ENCODE results near the gene GRHL1.

- TF ChIP-seq POLR2A (IDR thresholded peaks at IDR 0.05; ENCODE audit: low read depth, low read length), result no peak
- TF ChIP-seq, protein P1, sequence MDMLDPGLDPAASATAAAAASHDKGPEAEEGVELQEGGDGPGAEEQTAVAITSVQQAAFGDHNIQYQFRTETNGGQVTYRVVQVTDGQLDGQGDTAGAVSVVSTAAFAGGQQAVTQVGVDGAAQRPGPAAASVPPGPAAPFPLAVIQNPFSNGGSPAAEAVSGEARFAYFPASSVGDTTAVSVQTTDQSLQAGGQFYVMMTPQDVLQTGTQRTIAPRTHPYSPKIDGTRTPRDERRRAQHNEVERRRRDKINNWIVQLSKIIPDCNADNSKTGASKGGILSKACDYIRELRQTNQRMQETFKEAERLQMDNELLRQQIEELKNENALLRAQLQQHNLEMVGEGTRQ (IDR thresholded peaks at IDR 0.05; ENCODE audit: low read depth, low read length), result no peak
- TF ChIP-seq, protein P2, sequence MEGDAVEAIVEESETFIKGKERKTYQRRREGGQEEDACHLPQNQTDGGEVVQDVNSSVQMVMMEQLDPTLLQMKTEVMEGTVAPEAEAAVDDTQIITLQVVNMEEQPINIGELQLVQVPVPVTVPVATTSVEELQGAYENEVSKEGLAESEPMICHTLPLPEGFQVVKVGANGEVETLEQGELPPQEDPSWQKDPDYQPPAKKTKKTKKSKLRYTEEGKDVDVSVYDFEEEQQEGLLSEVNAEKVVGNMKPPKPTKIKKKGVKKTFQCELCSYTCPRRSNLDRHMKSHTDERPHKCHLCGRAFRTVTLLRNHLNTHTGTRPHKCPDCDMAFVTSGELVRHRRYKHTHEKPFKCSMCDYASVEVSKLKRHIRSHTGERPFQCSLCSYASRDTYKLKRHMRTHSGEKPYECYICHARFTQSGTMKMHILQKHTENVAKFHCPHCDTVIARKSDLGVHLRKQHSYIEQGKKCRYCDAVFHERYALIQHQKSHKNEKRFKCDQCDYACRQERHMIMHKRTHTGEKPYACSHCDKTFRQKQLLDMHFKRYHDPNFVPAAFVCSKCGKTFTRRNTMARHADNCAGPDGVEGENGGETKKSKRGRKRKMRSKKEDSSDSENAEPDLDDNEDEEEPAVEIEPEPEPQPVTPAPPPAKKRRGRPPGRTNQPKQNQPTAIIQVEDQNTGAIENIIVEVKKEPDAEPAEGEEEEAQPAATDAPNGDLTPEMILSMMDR (conservative IDR thresholded peaks at IDR 0.05; ENCODE audit: low read depth, low read length), result no peak
- TF ChIP-seq RAD21 (IDR thresholded peaks at IDR 0.05; ENCODE audit: low read length), result no peak
- TF ChIP-seq RFX5 (IDR thresholded peaks at IDR 0.05; ENCODE audit: low read depth, low read length), result no peak
- TF ChIP-seq MXI1 (IDR thresholded peaks at IDR 0.05; ENCODE audit: borderline replicate concordance, low read depth, low read length), result no peak
- TF ChIP-seq NFE2L2 (IDR thresholded peaks at IDR 0.05; ENCODE audit: low read depth, low read length), result no peak
- TF ChIP-seq ELK1 (IDR thresholded peaks at IDR 0.05; ENCODE audit: borderline replicate concordance, low read depth, low read length), result no peak
- TF ChIP-seq CHD1 (IDR thresholded peaks at IDR 0.05; ENCODE audit: low read depth, low read length), result no peak
- TF ChIP-seq BHLHE40 (IDR thresholded peaks at IDR 0.05; ENCODE audit: low read depth, low read length), result no peak
- no peak for TF ChIP-seq MAFK (IDR thresholded peaks at IDR 0.05; ENCODE audit: low read depth, low read length)
- TF ChIP-seq FOS (IDR thresholded peaks at IDR 0.05; ENCODE audit: low read depth, low read length), result no peak
Observed at GRCh38 chr2:9907402-9907801, 44.1 kb upstream of the GRHL1 start.

Data from IMR-90 (cell line).